HG02973 (cell line): ENCODE data around the gene RBBP8NL.

Source experiments
- ATAC-seq: cut with Tn5 transposase; IDR thresholded peaks from one replicate; pipeline ENCODE4 v1.9.1; 2021; ENCODE audit warnings: moderate library complexity; ENCODE audit not compliant: unreplicated experiment

The RBBP8NL gene

DNA sequence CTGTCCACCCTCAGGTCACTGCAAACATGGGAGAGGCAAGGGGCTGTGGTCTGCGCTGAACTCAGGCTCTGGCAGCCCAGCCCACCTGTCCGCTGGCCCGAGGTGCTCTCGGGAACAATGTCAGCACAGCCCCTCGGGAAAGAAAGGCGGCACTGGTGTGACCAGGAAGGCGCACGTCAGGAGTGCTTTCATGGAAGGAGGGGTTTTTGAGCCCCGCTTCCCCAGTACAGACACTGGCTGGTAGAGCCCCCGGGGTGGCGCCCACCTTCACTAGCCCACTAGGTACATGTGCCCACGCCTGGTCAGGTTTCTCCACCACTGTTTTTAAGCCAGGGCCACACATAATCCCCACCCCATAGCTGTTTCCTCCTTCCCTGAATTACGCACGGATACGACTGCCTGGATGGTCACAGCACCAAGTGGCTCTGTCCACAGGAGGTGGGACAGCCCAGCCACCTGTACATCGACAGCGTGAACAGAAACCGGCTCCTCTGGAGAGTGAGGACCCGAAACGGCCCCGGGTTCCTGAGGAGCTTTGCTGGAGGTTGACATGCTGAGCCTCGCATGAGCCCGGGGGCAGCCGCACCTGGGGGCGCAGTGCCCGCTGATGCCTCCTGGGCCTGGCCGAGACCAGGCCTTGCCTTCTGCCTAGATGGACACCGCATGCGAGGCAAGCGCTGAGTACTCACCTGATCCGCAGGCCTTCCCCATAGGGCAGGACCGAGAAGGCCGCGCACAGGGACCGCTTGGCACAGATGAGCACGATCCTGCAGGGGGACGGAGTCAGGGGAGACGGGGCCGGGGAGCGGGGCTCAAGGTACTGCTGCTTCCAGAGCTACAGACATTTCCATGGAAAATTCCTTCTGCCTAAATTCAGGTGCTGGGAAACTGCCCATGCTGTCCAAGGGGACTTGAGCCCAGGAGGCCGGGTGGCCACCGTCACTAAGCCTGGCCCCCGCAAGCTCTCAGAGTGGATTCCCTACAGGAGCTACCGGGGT lies 32.8 kb downstream of the RBBP8NL start:
- no peak for ATAC-seq

GRCh38 chr20:62393830-62394229 lies 33.5 kb downstream of the RBBP8NL start:
- no peak for ATAC-seq

DNA sequence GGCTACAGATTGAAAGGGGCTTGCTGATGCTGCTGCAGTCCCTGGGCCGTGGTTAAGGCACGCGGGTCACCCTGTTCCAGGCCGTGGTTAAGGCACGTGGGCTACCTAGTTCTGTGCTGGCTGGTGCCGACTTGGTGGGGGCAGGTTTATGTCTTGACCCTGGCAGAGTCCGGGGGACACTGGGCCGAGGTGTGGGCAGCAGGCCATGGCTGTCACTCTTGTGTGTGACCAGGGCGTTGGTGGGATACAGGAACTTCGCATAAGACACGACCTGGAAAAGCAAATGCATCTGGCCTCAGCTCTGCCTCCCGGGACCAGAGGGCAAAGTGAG lies 34.0 kb downstream of the RBBP8NL start:
- ATAC-seq = no peak

DNA sequence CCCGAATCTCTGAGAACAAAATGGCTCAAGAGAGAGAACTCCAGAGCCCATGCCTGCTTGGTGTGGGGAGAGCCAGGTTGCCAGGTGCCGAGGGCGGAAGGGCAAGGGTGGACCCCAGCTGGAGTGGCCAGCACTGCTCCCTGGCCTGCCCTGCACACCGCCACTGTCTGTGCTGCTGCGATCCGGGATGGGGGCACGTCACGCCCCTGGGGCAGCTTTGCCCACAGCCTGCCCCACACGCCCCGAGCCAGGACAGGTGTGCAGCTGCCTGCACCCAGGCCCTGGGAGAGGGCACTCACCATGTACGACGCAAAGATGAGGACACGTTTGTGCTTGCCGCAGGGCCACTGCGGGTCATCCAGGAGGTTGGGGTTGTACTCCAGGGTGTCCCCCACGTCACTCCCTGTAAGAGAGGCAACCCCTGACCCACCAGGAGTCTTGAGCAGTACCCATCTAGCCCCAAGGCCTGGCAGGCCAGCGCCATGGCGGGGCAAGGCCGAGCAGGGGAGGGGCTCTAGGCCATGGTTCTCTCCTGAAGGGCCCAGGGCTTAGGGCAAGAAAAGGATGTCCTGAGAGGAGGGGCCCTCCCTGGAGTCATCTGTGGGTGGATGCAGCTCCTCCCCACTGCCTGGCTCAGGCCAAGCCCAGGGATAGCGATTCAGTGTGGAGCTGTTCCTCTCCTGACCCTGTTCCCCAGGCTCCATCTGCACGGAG lies 34.6 kb downstream of the RBBP8NL start:
- ATAC-seq = no peak

- ATAC-seq = no peak
Observed at GRCh38 chr20:62392077-62392418, 35.3 kb downstream of the RBBP8NL start.

GRCh38 chr20:62391165-62392076 lies 35.9 kb downstream of the RBBP8NL start:
- no peak for ATAC-seq

- ATAC-seq = no peak
Observed at GRCh38 chr20:62390317-62391164, 36.8 kb downstream of the RBBP8NL start.

- no peak for ATAC-seq
Observed at GRCh38 chr20:62389601-62390087, 37.7 kb downstream of the RBBP8NL start.

GRCh38 chr20:62388839-62389600 lies 38.3 kb downstream of the RBBP8NL start:
- no peak for ATAC-seq

DNA sequence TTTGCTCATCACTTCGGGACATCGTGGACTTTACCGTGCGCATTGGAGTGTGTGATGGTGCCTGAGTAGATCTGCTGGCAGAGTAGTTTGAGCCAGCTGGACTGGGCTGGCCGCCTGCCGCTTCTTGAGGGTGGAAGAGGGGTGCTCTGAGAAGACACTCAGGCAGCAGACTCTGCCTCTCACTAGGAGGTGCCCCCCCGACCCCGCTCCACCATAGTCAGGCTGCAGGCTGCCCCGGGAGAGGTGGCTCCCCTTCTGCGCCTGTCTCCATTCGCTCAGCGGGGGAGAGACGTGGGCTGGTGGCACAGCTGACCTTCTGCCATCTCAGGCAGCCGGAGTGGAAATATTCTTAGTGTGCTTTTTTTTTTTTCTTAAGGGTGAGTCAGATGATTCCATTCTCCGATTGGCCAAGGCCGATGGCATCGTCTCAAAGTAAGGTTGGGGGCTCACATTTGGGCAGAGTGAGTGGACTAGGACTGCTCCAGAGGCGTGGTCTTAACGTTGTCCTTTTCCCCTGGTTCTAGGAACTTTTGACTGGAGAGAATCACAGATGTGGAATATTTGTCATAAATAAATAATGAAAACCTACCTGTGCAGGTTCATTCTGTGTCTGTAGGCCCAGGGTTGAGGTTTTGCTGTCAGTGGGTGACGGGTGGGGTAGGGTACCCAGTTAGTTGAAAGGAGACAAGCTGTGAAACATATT lies 39.3 kb downstream of the RBBP8NL start:
- no peak for ATAC-seq

DNA sequence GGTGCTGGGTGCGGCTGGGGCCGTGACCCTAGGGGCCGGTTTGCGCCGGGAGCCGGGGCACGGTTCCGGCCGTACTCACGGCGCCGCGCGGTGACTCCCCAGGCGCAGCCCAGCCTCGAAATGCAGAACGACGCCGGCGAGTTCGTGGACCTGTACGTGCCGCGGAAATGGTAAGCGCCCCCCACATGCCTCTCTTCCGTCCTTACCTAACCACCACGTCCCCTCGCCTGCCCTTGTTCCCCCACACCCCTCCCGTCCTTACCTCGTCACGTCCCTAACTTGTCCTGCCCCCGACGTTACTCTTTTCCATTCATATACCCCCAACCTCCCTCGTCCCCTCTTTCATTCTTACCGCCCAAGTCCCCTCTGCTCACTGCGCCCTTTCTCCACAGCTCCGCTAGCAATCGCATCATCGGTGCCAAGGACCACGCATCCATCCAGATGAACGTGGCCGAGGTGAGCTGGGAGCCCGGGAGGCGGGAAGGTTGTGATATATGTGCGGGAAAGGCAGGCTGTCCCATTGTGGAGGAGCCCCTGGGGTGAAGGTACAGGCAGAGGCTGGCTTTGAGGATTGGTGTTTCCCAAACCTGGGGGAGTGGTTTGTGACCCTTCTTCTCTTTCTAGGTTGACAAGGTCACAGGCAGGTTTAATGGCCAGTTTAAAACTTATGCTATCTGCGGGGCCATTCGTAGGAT lies 40.0 kb downstream of the RBBP8NL start:
- ATAC-seq = peak; percentile 8

DNA sequence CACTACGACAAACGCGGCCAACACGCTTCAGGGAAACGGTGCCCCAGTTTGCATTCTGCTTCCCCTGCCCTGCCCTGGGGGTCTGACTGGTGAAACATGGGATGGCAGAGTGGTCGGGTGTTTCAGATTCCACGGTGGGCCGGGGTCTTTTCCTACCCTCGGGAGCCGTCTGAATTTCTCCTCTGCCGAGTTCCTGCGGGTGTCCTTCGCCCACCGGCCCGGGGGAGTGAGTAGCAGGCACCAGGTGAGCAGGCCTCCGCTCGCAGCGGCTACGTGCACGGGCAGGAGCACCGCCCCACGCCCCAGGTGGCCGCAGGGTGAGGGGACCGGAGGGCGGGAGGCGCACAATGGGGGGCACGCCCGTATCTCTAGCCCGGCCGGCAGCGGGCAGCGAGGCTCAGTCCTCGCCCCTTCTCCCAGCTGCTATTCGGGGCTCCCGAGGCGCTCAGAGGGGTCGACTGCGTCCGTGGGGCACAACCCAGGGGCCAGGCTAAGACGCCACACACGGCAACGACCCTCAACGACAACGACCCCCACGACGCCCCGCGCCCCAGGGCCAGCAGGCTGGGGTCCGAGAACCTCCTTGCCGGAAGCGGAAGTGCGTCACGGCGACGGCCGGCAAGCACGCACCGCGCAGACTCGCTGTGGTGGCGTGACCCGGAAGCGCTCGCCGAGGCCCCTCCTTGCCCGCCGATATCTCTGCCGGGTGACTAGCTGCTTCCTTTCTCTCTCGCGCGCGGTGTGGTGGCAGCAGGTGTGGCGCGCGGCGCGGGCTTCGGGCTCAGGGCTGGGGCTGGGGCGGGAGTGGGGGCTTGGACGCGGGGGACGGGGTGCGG lies 40.7 kb downstream of the RBBP8NL start, which contains the start of gene RPS21:
RPS21 (plus strand) TSS at position 721 of the 836 bp plus-strand sequence. CDS start 236 bp downstream, outside the sequence.
- ATAC-seq = peak; percentile 71

- peak; percentile 52 for ATAC-seq
Observed at GRCh38 chr20:62382306-62383198, 44.8 kb downstream of the RBBP8NL start.

DNA sequence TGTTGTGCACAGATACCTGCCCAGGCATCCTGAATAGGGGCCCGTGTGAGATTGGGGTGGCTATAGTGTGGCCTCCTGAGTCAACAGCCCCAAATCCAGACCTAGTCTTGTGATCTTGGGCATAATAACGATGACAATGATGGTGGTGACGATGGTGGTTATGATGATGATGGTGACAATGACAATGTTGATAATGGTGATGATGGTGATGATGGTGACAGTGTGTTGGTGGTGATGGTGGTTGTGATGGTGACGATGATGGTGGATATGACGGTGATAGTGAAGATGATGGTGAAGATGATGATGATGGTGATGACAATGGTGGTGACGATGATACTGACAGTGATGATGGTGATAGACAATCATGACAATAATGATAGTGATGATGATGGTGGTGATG lies 45.5 kb downstream of the RBBP8NL start:
- ATAC-seq = no peak

GRCh38 chr20:62381202-62381797 lies 46.0 kb downstream of the RBBP8NL start:
- ATAC-seq = no peak

DNA sequence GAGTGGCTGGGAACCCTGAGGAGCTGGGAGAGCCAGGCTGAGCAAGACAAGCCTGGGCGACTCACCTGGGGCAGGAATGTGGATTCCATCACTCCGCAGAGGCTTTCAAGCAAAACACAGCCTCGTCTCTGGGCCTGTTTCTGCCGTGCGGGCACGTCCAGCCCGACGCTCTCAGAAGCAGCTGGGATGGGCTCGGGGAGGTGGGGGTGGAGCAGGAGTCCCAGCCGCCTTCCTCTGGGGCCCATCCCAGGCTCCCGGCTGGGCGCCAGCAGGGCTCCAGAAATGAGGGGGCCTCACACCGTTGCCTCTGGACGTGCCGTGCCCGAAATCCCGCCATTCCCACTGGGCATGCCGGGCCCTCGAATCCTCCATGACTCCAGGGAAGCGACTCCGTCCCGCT lies 49.1 kb downstream of the RBBP8NL start:
- no peak for ATAC-seq
